ENCODE results near the gene AUTS2.

Gene AUTS2

DNA sequence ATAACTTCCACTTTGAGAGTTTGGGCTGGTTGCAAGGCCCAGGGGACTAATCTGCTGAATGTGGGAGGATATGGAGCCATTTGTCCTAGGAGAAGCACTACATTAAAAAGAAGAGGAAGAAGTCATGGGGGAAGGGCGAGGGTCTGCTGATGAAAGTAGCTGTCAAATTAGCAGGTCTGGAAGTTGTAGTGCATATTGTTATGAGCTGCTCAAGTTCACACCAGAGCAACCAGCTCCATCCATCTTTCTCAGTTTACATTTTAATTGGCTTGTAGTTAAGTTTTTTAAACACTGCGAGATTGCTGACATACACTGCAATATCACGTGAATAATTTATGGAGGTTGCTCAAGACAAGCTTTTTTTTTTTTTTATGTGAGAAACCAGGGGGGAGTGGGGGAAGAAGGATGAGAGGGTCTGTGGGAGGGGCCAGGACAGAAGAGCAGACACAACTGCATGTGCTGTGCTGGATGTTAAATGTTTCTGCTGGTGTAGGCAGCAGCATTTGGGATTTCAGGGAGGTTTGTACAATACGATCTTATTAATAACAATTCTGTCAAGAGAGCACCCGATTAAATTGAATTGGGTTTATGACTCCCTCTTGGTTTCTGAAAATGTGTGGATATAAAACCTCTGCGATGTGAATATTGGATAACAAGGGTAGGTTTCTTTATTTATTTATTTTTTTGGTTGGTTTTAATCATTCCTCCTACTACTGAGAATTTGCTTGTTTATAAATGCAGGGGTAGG, 774.7 kb downstream of the AUTS2 start:
- no peak for TF ChIP-seq CTCF (conservative IDR thresholded peaks at IDR 0.05; ENCODE audit: low read depth, low read length)
- H3K4me3 ChIP-seq (ENCODE audit: low read length), result no peak overlapping the region
- no peak for DNase-seq (ENCODE audit: low read depth)

- no peak for TF ChIP-seq CTCF (conservative IDR thresholded peaks at IDR 0.05; ENCODE audit: low read depth, low read length)
- H3K4me3 ChIP-seq (ENCODE audit: low read length), result no peak overlapping the region
- no peak for DNase-seq (ENCODE audit: low read depth)
These were observed 776.7 kb downstream of the AUTS2 start for GRCh38 chr7:70374772-70375533.

DNA sequence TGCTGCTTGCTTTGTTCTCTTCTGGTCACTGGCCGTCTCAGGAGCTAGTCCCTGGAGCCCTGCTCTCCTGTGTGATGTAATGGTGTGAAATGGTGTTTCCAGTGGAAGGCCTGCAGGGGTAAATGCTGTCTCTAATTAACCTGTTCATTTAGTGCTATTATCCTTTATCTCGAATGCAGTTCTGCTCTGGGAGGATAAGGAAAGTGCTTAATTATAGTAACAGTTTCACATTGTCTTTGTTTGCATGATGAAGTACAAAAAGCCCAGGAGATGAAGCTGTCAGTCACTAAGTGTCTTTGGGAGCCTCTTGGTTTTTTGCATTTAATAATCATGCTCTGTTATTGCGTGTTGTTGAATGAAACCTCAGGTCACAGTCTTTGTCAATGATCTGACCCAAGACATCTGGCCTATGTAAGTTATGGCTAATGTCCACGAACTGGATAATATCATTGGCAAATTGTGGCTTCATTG, 778.3 kb downstream of the AUTS2 start:
- DNase-seq (ENCODE audit: low read depth), result no peak
- no peak for TF ChIP-seq CTCF (conservative IDR thresholded peaks at IDR 0.05; ENCODE audit: low read depth, low read length)
- H3K4me3 ChIP-seq (ENCODE audit: low read length), result no peak overlapping the region

- no peak for DNase-seq (ENCODE audit: low read depth)
- no peak overlapping the region for H3K4me3 ChIP-seq (ENCODE audit: low read length)
- TF ChIP-seq CTCF (conservative IDR thresholded peaks at IDR 0.05; ENCODE audit: low read depth, low read length), result no peak
These were observed 779.7 kb downstream of the AUTS2 start for GRCh38 chr7:70377957-70378356.

- TF ChIP-seq CTCF (conservative IDR thresholded peaks at IDR 0.05; ENCODE audit: low read depth, low read length), result no peak
- H3K4me3 ChIP-seq (ENCODE audit: low read length), result no peak overlapping the region
- DNase-seq (ENCODE audit: low read depth), result no peak
These were observed 780.9 kb downstream of the AUTS2 start for GRCh38 chr7:70379210-70379609.

- DNase-seq (ENCODE audit: low read depth), result no peak
- no peak for TF ChIP-seq CTCF (conservative IDR thresholded peaks at IDR 0.05; ENCODE audit: low read depth, low read length)
- H3K4me3 ChIP-seq (ENCODE audit: low read length), result no peak overlapping the region
These were observed 782.2 kb downstream of the AUTS2 start for GRCh38 chr7:70380421-70381015.
